ENCODE data around the gene ZNF792.

Gene ZNF792

DNA sequence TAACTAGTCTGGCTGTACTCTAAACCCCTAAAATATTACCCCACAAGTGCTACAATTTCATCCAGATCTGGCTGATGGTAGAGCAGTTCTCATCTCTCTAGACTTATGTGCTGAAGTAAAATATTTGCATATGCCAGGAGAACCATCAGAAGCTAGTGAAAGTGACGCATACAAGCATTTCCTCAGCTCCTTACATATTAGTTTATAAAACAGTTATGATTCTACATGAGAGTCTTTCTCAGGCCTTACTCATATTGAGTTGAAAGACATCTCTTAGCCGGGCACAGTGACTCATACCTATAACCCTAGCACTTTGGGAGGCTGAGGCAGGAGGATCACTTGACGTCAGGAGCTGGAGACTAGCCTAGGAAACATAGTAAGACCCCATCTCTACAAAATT lies 53.3 kb downstream of the ZNF792 start:
- no peak overlapping the region for H3K4me3 ChIP-seq (replicated peaks; ENCODE audit: low read depth, low read length)
- no peak for DNase-seq (ENCODE audit: low read depth)
- no peak for TF ChIP-seq CTCF (IDR thresholded peaks at IDR 0.05; ENCODE audit: low read length, missing control alignments)
